ENCODE results near the gene RFX2. TPM values are rescaled to one million over a fixed set of nuclear protein-coding genes. Genes with fewer than 3 reads are reported as not detected.

The RFX2 gene
- total RNA-seq = 18.3 and 19.9 TPM in 2 replicates

GRCh38 chr19:6110360-6110977 is at the start of gene RFX2:
RFX2 (minus strand) TSS chr19:6110500; CDS start chr19:6047496, 63,004 bp downstream.

GRCh38 chr19:5977785-5978605 is 132.3 kb downstream of the RFX2 start, which contains the start of gene RANBP3:
RANBP3 (minus strand) TSS chr19:5978140; CDS start chr19:5978082, 58 bp downstream.

Other genes starting within 250 kb of the RFX2 start
- not detected in 2 replicates for gene FUT5, start 240.0 kb downstream of the RFX2 start, total RNA-seq
- gene NDUFA11, start 206.7 kb downstream of the RFX2 start, total RNA-seq = 184 and 238 TPM in 2 replicates
- gene VMAC, start 205.6 kb downstream of the RFX2 start, total RNA-seq = 10.8 and 11.5 TPM in 2 replicates
- gene CAPS, start 196.2 kb downstream of the RFX2 start, total RNA-seq = 27.9 and 31.5 TPM in 2 replicates
- gene RANBP3, start 132.4 kb downstream of the RFX2 start, total RNA-seq = 50.6 and 63.5 TPM in 2 replicates
- gene ACSBG2, start 25.2 kb upstream of the RFX2 start, total RNA-seq = not detected in 2 replicates
- 21.6 and 22.2 TPM in 2 replicates for gene MLLT1, start 169.5 kb upstream of the RFX2 start, total RNA-seq
- not detected in 2 replicates for gene ACER1, start 223.1 kb upstream of the RFX2 start, total RNA-seq